DOHH2 (cell line): ENCODE data around the gene GABPB1.

Experiments used
- EZH2phosphoT487 ChIP-seq: fragments of 200-600 bp; sonication (generic); IDR thresholded peaks from 2 replicates; pipeline ENCODE4 v1.6.1; 2017; ENCODE audit warnings: borderline replicate concordance, mild to moderate bottlenecking, antibody characterized with exemption, low read length, moderate library complexity, mixed read lengths
- TF ChIP-seq, protein P1 (sequence below): fragments of 200-600 bp; sonication (generic); IDR thresholded peaks from one replicate; pipeline ENCODE4 v1.5.1; 2014; ENCODE audit warnings: antibody characterized with exemption, mild to moderate bottlenecking, low read depth, low read length; ENCODE audit not compliant: poor library complexity, severe bottlenecking

DNA sequence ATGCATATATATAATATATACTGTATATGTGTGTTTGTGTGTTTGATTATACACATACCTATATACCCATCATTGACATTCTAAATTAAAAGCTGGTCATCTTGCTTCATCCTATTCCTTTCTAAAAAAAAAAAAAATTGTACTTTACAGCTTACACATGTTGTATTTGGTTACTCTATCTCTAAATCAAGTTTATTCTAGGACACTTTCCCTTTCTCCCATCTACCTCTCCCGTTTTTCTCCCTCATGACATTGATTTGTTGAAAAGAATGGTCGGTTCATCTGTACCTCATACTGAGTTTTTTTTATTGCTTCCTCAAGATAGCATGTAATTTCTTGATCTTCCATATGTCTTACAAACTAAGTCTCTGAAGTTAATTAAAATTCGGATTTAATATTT lies 26.9 kb downstream of the GABPB1 start:
- TF ChIP-seq, protein P1, sequence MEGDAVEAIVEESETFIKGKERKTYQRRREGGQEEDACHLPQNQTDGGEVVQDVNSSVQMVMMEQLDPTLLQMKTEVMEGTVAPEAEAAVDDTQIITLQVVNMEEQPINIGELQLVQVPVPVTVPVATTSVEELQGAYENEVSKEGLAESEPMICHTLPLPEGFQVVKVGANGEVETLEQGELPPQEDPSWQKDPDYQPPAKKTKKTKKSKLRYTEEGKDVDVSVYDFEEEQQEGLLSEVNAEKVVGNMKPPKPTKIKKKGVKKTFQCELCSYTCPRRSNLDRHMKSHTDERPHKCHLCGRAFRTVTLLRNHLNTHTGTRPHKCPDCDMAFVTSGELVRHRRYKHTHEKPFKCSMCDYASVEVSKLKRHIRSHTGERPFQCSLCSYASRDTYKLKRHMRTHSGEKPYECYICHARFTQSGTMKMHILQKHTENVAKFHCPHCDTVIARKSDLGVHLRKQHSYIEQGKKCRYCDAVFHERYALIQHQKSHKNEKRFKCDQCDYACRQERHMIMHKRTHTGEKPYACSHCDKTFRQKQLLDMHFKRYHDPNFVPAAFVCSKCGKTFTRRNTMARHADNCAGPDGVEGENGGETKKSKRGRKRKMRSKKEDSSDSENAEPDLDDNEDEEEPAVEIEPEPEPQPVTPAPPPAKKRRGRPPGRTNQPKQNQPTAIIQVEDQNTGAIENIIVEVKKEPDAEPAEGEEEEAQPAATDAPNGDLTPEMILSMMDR = no peak
- TF ChIP-seq EZH2phosphoT487 = no peak
